NCI-H748 treated with DMSO at 0.1 percent for 48 hours (cell line): ENCODE data around the gene BTBD8.

ENCODE experiments used
- DNase-seq: peaks from one replicate; lab custom pipeline; 2025; lab: John Stamatoyannopoulos, UW

The BTBD8 gene

DNA sequence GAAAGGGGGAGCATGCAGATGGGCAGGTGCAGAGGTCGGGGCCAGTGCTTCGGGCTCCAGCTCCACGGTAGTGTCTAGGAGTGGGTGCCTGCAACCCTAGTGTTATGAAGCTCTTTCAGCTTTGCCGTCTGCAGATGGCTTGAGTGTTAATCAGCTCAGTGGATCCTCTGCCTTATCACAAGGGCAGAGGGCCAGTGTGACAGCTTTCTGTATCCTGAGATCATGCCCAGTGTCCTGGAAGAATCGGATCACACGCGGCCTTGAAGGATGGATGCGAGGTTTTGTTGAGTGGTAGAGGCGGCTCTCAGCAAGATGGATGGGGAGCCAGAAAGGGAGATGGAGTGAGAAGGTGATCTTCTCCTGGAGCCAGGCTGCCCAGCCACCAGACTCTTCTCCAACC is 112.1 kb downstream of the BTBD8 start:
- no peak for DNase-seq

DNA sequence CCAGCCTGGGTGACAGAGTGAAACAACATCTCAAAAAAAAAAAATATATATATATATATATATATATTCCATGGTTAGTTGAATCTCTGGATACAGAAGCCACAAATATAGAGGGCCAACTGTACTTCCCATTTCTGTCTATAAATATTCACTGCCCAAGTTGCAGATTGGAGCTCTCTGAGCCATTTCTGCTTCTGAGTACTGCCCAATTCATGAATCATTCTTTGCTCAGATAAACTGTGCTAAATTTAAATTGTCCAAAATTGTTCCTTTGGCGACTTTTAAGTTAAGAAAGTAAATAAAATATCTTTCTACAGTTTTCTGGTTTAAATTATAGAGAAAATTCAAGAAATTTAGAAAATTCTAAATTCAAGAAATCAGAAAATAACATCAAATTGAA is 114.4 kb downstream of the BTBD8 start:
- no peak for DNase-seq

DNA sequence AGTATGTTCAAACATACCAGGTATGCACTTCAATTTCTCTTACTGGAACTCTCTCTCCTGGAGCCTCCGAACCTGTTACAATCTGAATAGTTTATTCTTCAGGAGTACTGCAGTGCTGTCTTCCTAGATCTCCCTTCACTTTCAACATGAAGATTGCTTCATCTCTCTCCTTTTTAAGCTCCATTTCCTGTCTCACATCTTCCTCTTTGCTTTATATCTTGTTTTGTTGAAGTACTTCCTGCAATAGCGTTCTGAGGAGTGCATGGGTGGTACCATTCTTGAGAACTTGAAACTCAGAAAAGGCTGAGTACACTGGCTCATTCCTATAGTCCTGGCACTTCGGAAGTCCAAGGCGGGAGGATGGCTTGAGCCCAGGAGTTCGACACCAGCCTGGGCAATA is 121.8 kb downstream of the BTBD8 start:
- no peak for DNase-seq

DNA sequence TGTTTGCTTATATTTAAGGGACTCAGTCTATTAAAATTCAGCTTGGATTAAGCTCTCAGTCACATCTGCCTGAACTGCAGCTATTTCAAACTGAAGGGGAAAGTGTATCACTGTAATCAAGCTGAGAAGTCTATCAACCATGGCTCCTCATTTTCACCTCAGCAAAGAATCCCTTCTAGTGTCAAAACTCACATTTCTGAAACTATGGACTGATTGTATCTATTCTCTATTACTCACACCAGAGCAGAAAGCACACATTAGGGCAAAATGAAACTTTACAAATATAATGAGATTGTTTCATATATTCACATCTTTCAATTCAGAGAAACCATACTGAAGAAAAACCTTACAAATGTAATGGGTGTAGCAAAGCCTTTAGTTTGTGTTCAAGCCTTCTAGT is 123.0 kb downstream of the BTBD8 start:
- no peak for DNase-seq

DNA sequence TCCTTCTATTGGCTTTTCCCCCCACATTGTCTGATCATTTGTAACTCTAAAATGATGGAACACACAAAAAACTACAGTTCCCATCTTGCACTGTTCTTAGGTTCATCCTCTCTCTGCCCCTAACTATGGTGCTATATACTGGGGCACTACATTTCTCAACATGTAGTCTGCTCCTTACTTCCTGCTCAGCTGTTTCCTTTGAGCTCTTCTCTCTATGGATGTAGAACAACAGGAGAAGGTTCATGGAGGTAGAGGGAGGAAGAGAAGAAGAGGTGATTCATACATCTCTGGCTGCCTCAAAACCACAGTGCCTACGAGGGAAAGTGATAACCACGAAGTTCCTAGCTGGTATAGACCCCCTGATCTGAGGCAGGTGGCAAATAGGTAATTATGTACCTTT is 130.6 kb downstream of the BTBD8 start:
- DNase-seq: no peak

DNA sequence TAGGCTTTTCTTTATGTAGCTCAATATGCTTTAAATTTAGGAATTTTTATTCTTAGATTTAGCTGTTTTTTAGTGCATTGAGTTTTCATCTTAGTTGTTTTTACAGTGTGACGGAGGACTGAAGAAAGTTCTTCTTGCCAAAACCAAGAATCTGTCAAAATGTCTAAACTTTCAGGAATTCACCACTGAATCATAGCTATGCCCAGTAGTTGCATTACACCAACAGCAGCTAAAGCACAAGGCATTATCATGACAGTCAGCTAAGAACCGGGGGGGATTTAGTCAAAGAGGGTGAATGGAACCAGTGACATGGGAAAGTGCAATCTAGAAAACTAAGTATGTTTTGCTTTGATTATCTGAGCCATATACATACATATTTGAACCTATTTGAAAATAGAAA is 131.0 kb downstream of the BTBD8 start:
- no peak for DNase-seq

DNA sequence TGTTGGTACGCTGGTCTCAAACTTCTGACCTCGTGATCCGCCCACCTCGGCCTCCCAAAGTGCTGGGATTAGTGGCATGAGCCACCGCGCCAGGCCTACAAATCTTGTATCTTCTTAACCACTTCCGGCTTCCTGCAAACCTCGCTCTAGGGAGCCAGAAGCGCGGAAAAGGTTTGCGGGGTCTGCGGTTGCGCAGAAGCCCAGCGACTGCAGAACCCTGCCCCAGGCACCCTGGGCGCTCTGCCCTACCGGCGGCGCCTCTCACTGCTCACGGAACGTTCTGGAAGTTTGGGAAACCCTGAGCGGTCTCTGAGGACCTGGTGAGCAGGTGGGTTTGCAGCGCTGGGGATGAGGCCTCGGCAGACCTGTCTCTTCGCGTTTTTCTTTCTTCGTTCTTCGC is 137.6 kb downstream of the BTBD8 start, which contains the start of gene C1orf146:
TSS of gene C1orf146 (plus strand) at position 195 of the 400 bp plus-strand sequence. CDS start 13,506 bp downstream, outside the sequence.
- no peak for DNase-seq

DNA sequence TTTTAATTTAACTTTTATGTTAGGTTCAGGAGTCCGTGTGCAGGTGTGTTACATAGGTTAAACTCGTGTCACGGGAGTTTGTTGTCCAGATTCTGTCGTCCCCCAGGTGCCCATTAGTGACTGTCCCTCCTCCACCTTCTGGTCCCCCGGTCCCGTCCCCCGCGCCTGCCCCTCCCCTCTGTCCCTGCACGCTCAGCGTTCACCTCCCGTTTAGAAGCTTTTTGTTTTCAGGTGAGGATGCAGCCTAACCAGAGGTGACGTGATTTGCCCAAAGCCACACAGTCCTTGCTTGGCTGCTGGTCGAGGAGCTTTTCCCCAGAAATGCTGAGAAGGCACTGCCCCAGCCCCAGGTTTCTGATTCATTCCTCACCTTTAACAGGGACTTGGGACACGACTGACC is 138.4 kb downstream of the BTBD8 start:
- no peak for DNase-seq

DNA sequence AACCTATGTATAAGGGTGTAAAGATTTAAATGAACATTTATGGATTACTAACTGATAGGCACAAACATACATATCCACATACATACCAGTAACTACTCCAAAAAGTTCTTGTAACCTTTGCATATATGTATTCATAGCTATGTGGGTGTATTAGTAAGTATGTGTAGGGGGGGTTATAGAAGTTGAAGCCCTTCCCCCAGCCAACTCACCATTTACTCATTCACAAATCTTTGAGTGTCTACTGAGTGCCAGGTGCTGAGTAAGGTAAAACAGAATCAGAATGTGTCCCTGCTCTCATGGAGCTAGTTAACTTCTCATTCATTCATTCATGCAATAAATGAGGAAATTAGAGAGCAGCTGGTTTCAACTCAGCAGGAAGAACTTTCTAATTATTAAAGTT is 138.9 kb downstream of the BTBD8 start:
- no peak for DNase-seq

DNA sequence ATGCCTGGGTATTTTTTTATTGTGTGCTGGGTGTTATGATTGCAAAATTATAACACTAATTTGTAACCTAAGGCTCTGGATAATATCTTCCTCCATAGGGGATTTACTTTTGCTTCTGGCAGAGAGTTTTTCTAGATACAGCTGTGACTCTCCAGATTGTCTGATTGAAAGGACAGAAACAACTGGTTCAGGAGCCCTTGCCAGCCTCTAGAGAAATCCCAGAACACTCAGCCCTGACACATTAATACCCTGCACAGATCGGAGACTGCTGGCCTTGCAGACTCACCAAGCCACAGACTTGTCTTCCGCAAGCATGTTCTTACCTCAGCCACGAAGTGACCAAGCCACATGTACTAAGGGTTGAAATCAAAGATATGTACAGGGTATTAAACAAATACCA is 148.3 kb downstream of the BTBD8 start:
- no peak for DNase-seq

DNA sequence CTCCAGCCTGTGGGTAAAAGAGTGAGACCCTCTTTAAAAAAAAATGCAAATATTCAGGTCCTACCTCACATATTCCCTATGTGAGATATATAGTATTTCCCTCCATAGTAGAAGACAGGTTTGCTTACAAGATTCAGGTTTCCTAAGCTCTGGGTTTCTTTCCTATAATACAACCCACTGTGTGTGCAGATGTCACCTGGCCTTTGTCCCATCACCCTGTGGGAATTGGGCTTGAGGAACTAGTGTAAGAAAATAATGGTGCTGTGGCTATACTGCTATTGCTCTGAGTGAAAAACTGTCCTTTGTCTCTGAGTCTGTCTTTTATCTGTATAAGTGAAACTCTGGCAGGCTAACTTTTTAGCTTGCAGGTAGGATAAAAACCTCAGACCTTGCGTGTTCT is 150.6 kb downstream of the BTBD8 start:
- DNase-seq: no peak
